GM23248 (cell line): ENCODE results near the gene ABHD4.

Experiments
- EZH2 ChIP-seq: fragments of 200-600 bp; sonication (generic); IDR thresholded peaks from 2 replicates; pipeline ENCODE4 v1.6.1; 2018; ENCODE audit warnings: antibody characterized with exemption, mild to moderate bottlenecking; ENCODE audit not compliant: insufficient read depth, poor library complexity, severe bottlenecking
- EZH2phosphoT487 ChIP-seq: fragments of 200-600 bp; sonication (generic); IDR thresholded peaks from 2 replicates; pipeline ENCODE4 v1.6.1; 2018; ENCODE audit warnings: antibody characterized with exemption, moderate library complexity, mild to moderate bottlenecking, low read depth; ENCODE audit not compliant: insufficient read depth

DNA sequence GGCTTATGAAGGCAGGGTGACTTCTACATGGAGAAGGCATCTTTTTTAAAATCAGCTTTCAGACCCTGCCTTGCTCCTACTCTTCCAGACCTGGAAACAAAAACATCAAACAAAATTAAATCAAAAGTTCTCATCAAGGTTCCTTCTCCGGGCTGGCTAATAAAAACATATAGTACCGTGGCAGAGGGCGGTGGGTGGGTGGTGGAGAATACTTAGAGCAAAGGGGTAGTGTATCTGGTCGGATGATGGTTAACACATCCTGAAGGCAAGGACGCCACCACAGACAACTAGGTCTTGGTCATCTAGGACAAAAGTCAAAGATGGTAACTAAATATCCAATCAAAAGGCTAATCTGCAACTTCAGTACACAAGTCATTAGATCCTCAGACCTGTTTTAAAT is 10.9 kb upstream of the ABHD4 start:
- TF ChIP-seq EZH2 (no peak), EZH2phosphoT487 (no peak)
